22Rv1 (cell line): Measurements from ENCODE around the gene CDX1.

ENCODE experiments used
- CTCF ChIP-seq: fragments of 450-650 bp; IDR thresholded peaks from 2 replicates; pipeline ENCODE4 v1.5.1; 2017; ENCODE audit warnings: mild to moderate bottlenecking
- ZFX ChIP-seq: fragments of 450-650 bp; IDR thresholded peaks from 2 replicates; pipeline ENCODE4 v1.6.1; 2017; ENCODE audit warnings: antibody characterized with exemption, borderline replicate concordance

- TF ChIP-seq CTCF = no peak
- no peak for TF ChIP-seq ZFX
Measured at GRCh38 chr5:150149618-150150017, 17.0 kb upstream of the CDX1 start.
